PFSK-1 (cell line): ENCODE data around the gene ADGRL2.

Source experiments
- FOXP2 ChIP-seq: optimal IDR thresholded peaks from 2 replicates; pipeline ENCODE3; 2011; ENCODE audit warnings: borderline replicate concordance, control low read depth, inconsistent platforms; ENCODE audit not compliant: insufficient read depth; ENCODE audit errors: extremely low read length, extremely low read depth
- POLR2AphosphoS5 ChIP-seq: IDR thresholded peaks from 2 replicates; pipeline ENCODE4 v1.6.1; 2012; ENCODE audit warnings: low read depth, mild to moderate bottlenecking, control low read depth, low read length, moderate library complexity
- REST ChIP-seq, 2 experiments: IDR thresholded peaks; 2 replicates each; pipeline versions ENCODE4 v1.6.1 to v1.8.0; 2011 to 2012; ENCODE audit warnings: low read depth in 2 of 2, low read length in 2 of 2, control low read depth in 1 of 2, inconsistent platforms in 1 of 2, mild to moderate bottlenecking in 1 of 2, moderate library complexity in 1 of 2; ENCODE audit not compliant: insufficient read depth in 1 of 2
- SIN3A ChIP-seq: IDR thresholded peaks from 2 replicates; pipeline ENCODE4 v1.6.1; 2012; ENCODE audit warnings: mild to moderate bottlenecking, low read length, moderate library complexity, borderline replicate concordance; ENCODE audit not compliant: insufficient read depth
- TAF1 ChIP-seq: IDR thresholded peaks from 2 replicates; pipeline ENCODE4 v1.6.1; 2012; ENCODE audit warnings: low read length, control low read depth, borderline replicate concordance; ENCODE audit not compliant: insufficient read depth

The ADGRL2 gene

GRCh38 chr1:81877940-81878339 is 77.2 kb downstream of the ADGRL2 start:
- no peak for TF ChIP-seq FOXP2
- TF ChIP-seq TAF1, result no peak
- no peak for TF ChIP-seq SIN3A

- TF ChIP-seq FOXP2 (no peak), REST (IDR thresholded peaks at IDR 0.05; ENCODE audit: insufficient read depth in 1 of 2, low read depth in 2 of 2, low read length in 2 of 2) (no peak), POLR2AphosphoS5 (no peak), SIN3A (no peak), TAF1 (no peak)
These were observed 77.8 kb downstream of the ADGRL2 start for GRCh38 chr1:81878538-81878937.

- no peak for TF ChIP-seq TAF1
- TF ChIP-seq POLR2AphosphoS5, result no peak
- no peak for TF ChIP-seq FOXP2
- TF ChIP-seq REST (IDR thresholded peaks at IDR 0.05; ENCODE audit: insufficient read depth in 1 of 2, low read depth in 2 of 2, low read length in 2 of 2), result no peak
- TF ChIP-seq SIN3A, result no peak
These were observed 80.0 kb downstream of the ADGRL2 start for GRCh38 chr1:81880781-81881180.

- TF ChIP-seq SIN3A (no peak), TAF1 (no peak), REST (IDR thresholded peaks at IDR 0.05; ENCODE audit: insufficient read depth in 1 of 2, low read depth in 2 of 2, low read length in 2 of 2) (no peak), FOXP2 (no peak), POLR2AphosphoS5 (no peak)
These were observed 84.6 kb downstream of the ADGRL2 start for GRCh38 chr1:81885291-81885690.

- TF ChIP-seq FOXP2 (no peak), REST (IDR thresholded peaks at IDR 0.05; ENCODE audit: insufficient read depth in 1 of 2, low read depth in 2 of 2, low read length in 2 of 2) (no peak), SIN3A (no peak), POLR2AphosphoS5 (no peak), TAF1 (no peak)
These were observed 86.8 kb downstream of the ADGRL2 start for GRCh38 chr1:81887421-81888144.
